Liver (tissue), 9 donors: Measurements from ENCODE around the gene UPF3A. TPM values are rescaled to one million over a fixed set of nuclear protein-coding genes. Genes with fewer than 3 reads are reported as not detected.

ENCODE experiments used
- DNase-seq: peaks from one replicate; pipeline ENCODE4 v3.0.0-alpha.2; 2017; ENCODE audit warnings: low spot score
- H3K27ac ChIP-seq, 2 donors: one replicate each; pipeline ENCODE4 v1.7.0; 2013; ENCODE audit warnings: inconsistent platforms in 2 of 2, low read length in 2 of 2, control low read depth in 1 of 2, low read depth in 1 of 2, mild to moderate bottlenecking in 1 of 2
- H3K27me3 ChIP-seq, 4 donors: one replicate each; pipeline versions ENCODE4 v1.6.1 to v1.7.0; 2013; ENCODE audit warnings: low read length in 3 of 4, inconsistent platforms in 1 of 4, mild to moderate bottlenecking in 1 of 4, moderate library complexity in 1 of 4; ENCODE audit not compliant: control insufficient read depth in 4 of 4, insufficient read depth in 4 of 4
- H3K36me3 ChIP-seq, 4 donors: one replicate each; pipeline versions ENCODE4 v1.6.1 to v1.7.0; 2013; ENCODE audit warnings: low read length in 3 of 4, mild to moderate bottlenecking in 3 of 4, low read depth in 1 of 4, moderate library complexity in 1 of 4; ENCODE audit not compliant: control insufficient read depth in 4 of 4, insufficient read depth in 3 of 4
- H3K4me1 ChIP-seq, 4 donors: one replicate each; pipeline versions ENCODE4 v1.6.1 to v1.7.0; 2013; ENCODE audit warnings: low read length in 3 of 4, mild to moderate bottlenecking in 3 of 4, moderate library complexity in 1 of 4; ENCODE audit not compliant: control insufficient read depth in 4 of 4, insufficient read depth in 4 of 4
- H3K4me3 ChIP-seq, 3 donors: one replicate each; pipeline versions ENCODE4 v1.6.1 to v1.7.0; 2013; ENCODE audit warnings: low read length in 3 of 3, control low read depth in 1 of 3, low read depth in 1 of 3, mild to moderate bottlenecking in 1 of 3
- H3K9ac ChIP-seq, 2 donors: one replicate each; pipeline ENCODE4 v1.7.0; 2013; ENCODE audit warnings: low read length in 2 of 2, mild to moderate bottlenecking in 2 of 2, moderate library complexity in 2 of 2, control low read depth in 1 of 2, low read depth in 1 of 2
- H3K9me3 ChIP-seq, 4 donors: one replicate each; pipeline versions ENCODE4 v1.6.1 to v1.7.0; 2013; ENCODE audit warnings: low read length in 3 of 4; ENCODE audit not compliant: control insufficient read depth in 4 of 4
- ATF3 ChIP-seq: IDR thresholded peaks from 2 replicates; pipeline ENCODE4 v1.6.1; 2016; ENCODE audit warnings: antibody characterized with exemption
- FOXA2 ChIP-seq: IDR thresholded peaks from 2 replicates; pipeline ENCODE4 v1.6.1; 2016; ENCODE audit warnings: antibody characterized with exemption
- GABPA ChIP-seq, 2 donors: IDR thresholded peaks in 1 of 2; conservative IDR thresholded peaks in 1 of 2; 2 replicates each; pipeline ENCODE4 v1.6.1; 2016; ENCODE audit warnings: antibody characterized with exemption in 2 of 2, mild to moderate bottlenecking in 1 of 2, moderate library complexity in 1 of 2
- HNF4A ChIP-seq, 2 donors: conservative IDR thresholded peaks; 2 replicates each; pipeline ENCODE4 v1.6.1; 2016; ENCODE audit warnings: antibody characterized with exemption in 2 of 2, mild to moderate bottlenecking in 2 of 2
- JUND ChIP-seq, 2 donors: IDR thresholded peaks; 2 replicates each; pipeline ENCODE4 v1.6.1; 2016; ENCODE audit warnings: antibody characterized with exemption in 2 of 2
- MAX ChIP-seq: IDR thresholded peaks from 2 replicates; pipeline ENCODE4 v1.6.1; 2016; ENCODE audit warnings: antibody characterized with exemption
- RAD21 ChIP-seq, 2 donors: IDR thresholded peaks; 2 replicates each; pipeline ENCODE4 v1.6.1; 2016; ENCODE audit warnings: antibody characterized with exemption in 2 of 2, mild to moderate bottlenecking in 2 of 2
- SP1 ChIP-seq: IDR thresholded peaks from 2 replicates; pipeline ENCODE4 v1.6.1; 2018; ENCODE audit warnings: antibody characterized with exemption, mild to moderate bottlenecking
- TAF1 ChIP-seq: conservative IDR thresholded peaks from 2 replicates; pipeline ENCODE4 v1.6.1; 2016; ENCODE audit warnings: antibody characterized with exemption, mild to moderate bottlenecking
- YY1 ChIP-seq: IDR thresholded peaks from 2 replicates; pipeline ENCODE4 v1.6.1; 2016; ENCODE audit warnings: antibody characterized with exemption, mild to moderate bottlenecking
- WGBS: extraction: QIAGEN DNeasy Blood & Tissue Kit; methylation state at CpG from one replicate; pipeline ENCODE4 v1.1.7; 2013; 5-methylcytosine and 5-hydroxymethylcytosine counted together
- polyA plus RNA-seq, 2 donors: library from polyadenylated mRNA; stranded (reverse) in 1 of 2; unstranded in 1 of 2; fragments of 200-250 nt in 1 of 2; fragments of >200 nt in 1 of 2; fragmentation: Nextera tagmentation in 1 of 2; extraction: Ambion mirVana in 1 of 2; gene quantifications; one replicate each; pipeline versions ENCODE4 v1.2.1 to v1.2.3, GENCODE V29; 2013 to 2015
- total RNA-seq, 2 donors: library from RNA; depleted of rRNA; stranded (reverse); fragments of >200 nt; gene quantifications; one replicate each; pipeline ENCODE4 v1.2.3, GENCODE V29; 2014
- TF ChIP-seq, protein P1 (sequence below): fragments of 150-350 bp; IDR thresholded peaks from 2 replicates; pipeline ENCODE4 v1.5.1; 2017; ENCODE audit warnings: improper control_type of control experiment, low read depth, low read length; ENCODE audit not compliant: missing input control
- TF ChIP-seq, protein P2 (sequence below): IDR thresholded peaks from 2 replicates; pipeline ENCODE4 v1.6.1; 2016; ENCODE audit warnings: antibody characterized with exemption
- donor health status: healthy.
- donor health status: healthy.
- donor health status: healthy.
- donor health status: healthy.
- donor health status: healthy.

UPF3A gene
- total and polyA plus RNA-seq, 4 donors = 11.0 to 26.5 (median 17.2) TPM

GRCh38 chr13:114309806-114310410, 28.5 kb downstream of the UPF3A start:
- Histone ChIP-seq H3K9ac (no peak overlapping the region), H3K4me1 (peaks cover 0 to 5% (median 2%) of the 10 kb centered on the region in 4 donors), H3K27ac (no peak overlapping the region), H3K9me3 (no peaks in the 10 kb centered on the region), H3K27me3 (no peaks in the 10 kb centered on the region), H3K36me3 (peaks cover 0 to 10% (median 6%) of the 10 kb centered on the region in 4 donors), H3K4me3 (no peak overlapping the region)
- 92% methylated on average over 6 of the region's 6 CpGs for WGBS
- no peak for DNase-seq
- TF ChIP-seq TAF1 (no peak), MAX (no peak), YY1 (no peak), HNF4A (conservative IDR thresholded peaks at IDR 0.05) (no peak), SP1 (no peak), GABPA (IDR thresholded peaks at IDR 0.05 in 1 of 2, conservative IDR thresholded peaks at IDR 0.05 in 1 of 2) (no peak), ATF3 (no peak), RAD21 (IDR thresholded peaks at IDR 0.05) (no peak), JUND (IDR thresholded peaks at IDR 0.05) (no peak)
- TF ChIP-seq, protein P1, sequence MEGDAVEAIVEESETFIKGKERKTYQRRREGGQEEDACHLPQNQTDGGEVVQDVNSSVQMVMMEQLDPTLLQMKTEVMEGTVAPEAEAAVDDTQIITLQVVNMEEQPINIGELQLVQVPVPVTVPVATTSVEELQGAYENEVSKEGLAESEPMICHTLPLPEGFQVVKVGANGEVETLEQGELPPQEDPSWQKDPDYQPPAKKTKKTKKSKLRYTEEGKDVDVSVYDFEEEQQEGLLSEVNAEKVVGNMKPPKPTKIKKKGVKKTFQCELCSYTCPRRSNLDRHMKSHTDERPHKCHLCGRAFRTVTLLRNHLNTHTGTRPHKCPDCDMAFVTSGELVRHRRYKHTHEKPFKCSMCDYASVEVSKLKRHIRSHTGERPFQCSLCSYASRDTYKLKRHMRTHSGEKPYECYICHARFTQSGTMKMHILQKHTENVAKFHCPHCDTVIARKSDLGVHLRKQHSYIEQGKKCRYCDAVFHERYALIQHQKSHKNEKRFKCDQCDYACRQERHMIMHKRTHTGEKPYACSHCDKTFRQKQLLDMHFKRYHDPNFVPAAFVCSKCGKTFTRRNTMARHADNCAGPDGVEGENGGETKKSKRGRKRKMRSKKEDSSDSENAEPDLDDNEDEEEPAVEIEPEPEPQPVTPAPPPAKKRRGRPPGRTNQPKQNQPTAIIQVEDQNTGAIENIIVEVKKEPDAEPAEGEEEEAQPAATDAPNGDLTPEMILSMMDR = no peak
- TF ChIP-seq, protein P2, sequence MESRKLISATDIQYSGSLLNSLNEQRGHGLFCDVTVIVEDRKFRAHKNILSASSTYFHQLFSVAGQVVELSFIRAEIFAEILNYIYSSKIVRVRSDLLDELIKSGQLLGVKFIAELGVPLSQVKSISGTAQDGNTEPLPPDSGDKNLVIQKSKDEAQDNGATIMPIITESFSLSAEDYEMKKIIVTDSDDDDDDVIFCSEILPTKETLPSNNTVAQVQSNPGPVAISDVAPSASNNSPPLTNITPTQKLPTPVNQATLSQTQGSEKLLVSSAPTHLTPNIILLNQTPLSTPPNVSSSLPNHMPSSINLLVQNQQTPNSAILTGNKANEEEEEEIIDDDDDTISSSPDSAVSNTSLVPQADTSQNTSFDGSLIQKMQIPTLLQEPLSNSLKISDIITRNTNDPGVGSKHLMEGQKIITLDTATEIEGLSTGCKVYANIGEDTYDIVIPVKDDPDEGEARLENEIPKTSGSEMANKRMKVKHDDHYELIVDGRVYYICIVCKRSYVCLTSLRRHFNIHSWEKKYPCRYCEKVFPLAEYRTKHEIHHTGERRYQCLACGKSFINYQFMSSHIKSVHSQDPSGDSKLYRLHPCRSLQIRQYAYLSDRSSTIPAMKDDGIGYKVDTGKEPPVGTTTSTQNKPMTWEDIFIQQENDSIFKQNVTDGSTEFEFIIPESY = no peak

DNA sequence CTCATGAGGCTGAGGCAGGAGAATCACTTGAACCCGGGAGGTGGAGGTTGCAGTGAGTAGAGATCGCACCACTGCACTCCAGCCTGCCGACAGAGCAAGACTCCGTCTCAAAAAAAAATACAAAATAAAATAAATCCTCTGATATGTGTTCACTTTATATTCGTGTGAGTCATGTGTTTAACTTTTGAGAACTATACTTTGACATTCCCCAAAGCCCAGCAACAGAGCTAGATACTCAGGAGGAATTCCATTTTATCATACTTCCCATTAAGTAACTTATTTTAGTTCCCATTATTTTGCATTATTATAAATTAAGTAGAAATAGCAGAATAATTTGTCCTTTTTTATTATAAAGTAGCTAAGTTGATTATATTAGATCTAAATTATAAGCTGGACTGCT, 29.6 kb downstream of the UPF3A start:
- Histone ChIP-seq H3K4me3 (no peak overlapping the region), H3K27me3 (no peaks in the 10 kb centered on the region), H3K9ac (no peak overlapping the region), H3K36me3 (peaks cover 0 to 9% (median 4%) of the 10 kb centered on the region in 4 donors), H3K4me1 (peaks cover 3 to 16% (median 8%) of the 10 kb centered on the region in 4 donors), H3K27ac (no peak overlapping the region), H3K9me3 (no peaks in the 10 kb centered on the region)
- TF ChIP-seq RAD21 (IDR thresholded peaks at IDR 0.05) (no peak), ATF3 (no peak), FOXA2 (no peak), GABPA (IDR thresholded peaks at IDR 0.05 in 1 of 2, conservative IDR thresholded peaks at IDR 0.05 in 1 of 2) (no peak), JUND (IDR thresholded peaks at IDR 0.05) (no peak), YY1 (no peak)
- 89% methylated on average over 5 of the region's 5 CpGs for WGBS
- no peak for DNase-seq

GRCh38 chr13:114311387-114311786, 30.0 kb downstream of the UPF3A start:
- no peak for TF ChIP-seq YY1
- peak in 1 of 2 donors; percentile 16 for TF ChIP-seq HNF4A (conservative IDR thresholded peaks at IDR 0.05)
- no peak for DNase-seq
- Histone ChIP-seq H3K4me1 (peaks cover 3 to 17% (median 10%) of the 10 kb centered on the region in 4 donors), H3K27ac (no peak overlapping the region), H3K9me3 (no peaks in the 10 kb centered on the region), H3K36me3 (peaks cover 0 to 6% (median 3%) of the 10 kb centered on the region in 4 donors), H3K4me3 (no peak overlapping the region), H3K9ac (no peak overlapping the region), H3K27me3 (no peaks in the 10 kb centered on the region)
